DMS53 (cell line): Measurements from ENCODE around the gene CAPZB.

ENCODE experiments used
- DNase-seq: peaks from one replicate; lab custom pipeline; 2025; lab: John Stamatoyannopoulos, UW

The CAPZB gene

DNA sequence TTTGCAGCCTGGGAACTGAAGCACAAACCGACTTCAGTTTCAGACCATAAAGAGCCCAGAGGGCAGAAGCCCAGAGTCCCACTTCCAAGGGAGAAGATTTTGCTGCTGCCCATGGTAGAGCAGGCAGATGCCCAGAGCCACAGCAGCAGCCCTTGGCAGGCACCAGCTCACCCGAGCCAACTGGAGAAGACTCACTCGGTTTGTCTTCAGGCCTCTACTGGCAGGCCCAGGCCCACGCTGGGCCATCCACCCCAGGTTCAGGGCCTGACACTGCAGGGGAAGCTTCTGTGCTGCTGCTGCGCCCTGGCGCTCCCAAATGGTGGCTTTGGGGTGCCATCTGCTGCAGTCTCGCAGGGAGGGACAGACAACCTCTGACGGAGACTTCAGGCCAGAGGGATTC lies 139.9 kb downstream of the CAPZB start:
- no peak for DNase-seq

GRCh38 chr1:19344831-19345230 lies 140.5 kb downstream of the CAPZB start:
- no peak for DNase-seq

- DNase-seq: peak; percentile 85
Measured at GRCh38 chr1:19344372-19344810, 140.9 kb downstream of the CAPZB start.

DNA sequence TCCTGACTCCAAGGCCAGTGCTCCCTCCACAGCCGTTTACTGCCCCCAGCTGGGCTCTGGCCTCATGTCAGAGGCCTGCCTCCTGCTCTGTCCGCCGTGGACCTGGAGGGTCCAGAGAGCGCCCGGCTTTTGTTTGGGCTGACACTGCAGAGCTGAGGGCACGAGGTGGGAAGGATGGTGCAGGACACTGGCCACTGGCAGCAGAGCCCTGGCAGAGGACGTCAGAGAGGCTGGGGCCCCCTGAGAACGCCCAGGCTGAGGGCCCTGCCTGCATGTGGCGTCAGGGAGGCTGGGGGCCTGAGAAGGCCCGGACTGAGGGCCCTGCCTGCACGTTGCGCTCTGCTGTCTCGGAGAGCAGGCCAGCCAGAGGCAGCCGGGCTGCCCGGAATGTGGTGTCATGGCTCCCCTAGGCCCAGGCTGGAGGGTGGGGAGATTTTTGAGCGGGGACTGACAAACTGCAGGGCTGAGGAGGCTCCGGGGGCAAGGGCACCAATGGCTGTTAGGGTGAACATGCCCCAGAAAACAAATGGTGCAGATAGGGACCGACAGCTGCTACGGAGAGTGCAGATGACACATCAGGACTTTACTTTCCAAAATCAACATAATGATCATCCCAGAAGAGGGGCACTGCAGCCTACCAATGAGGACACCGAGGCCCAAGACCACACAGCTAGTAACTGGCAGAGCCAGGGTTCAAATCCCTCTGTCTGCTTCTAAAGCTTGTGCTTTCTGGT lies 141.6 kb downstream of the CAPZB start:
- no peak for DNase-seq

- DNase-seq: no peak
Measured at GRCh38 chr1:19342894-19343616, 142.3 kb downstream of the CAPZB start.

- peak; percentile 36 for DNase-seq
Measured at GRCh38 chr1:19342062-19342750, 143.1 kb downstream of the CAPZB start.

- DNase-seq: peak; percentile 86
Measured at GRCh38 chr1:19341201-19342061, 143.9 kb downstream of the CAPZB start.

DNA sequence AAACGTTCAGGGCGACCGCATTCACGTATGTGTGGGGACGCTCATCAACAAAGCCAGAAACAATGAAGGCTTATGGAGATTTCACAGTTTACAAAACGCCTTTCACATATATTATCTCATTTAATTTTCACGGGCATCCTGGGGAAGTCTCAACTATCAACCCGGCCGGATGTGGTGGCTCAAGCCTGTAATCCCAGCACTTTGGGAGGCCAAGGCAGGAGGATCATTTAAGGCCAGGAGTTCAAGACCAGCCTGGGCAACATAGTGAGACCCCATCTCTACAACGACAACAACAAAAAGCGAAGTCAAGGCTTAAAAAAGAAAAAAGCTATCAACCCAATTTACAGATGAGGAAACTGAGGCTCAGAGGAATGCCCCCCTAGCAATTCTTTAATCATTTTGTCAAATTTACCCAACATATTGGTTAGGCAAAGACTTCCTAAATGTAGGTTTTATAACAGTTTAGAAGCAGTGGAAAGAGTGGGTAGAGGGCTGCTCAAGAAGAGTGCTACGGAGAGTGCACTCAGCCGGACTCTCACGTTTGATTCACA lies 144.9 kb downstream of the CAPZB start:
- DNase-seq: no peak

DNA sequence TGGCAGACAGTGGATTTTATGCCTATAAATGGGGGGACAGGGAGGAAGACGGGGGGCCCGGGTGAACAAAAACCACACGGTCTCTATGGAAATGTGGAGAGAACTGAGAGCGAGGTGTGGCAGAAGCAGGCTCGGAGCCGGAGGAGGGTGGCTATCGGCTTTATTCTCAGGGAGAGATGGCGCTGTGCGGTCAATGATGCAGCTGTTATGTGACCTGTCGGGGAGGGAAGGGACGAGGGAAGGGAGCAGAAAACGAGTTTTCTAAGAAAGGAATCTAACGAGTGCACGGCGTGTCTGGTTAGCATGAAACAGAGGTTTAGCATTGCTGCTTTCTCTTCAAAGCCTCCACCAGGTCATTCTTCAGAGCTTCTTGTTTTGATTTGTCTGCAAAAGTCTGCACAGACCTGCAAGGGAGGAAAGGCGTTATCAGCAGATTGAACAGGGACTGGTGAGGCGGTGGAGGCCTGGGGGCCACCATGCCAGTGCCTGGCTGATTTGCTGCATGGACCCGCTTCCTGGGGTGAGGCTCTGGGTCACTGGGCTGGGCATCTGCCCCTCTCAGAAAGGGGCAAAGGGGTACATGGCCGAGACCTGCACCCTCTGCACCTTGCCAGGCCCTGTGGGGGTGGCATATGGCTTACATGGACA lies 146.0 kb downstream of the CAPZB start:
- no peak for DNase-seq

- DNase-seq: no peak
Measured at GRCh38 chr1:19338323-19338762, 147.0 kb downstream of the CAPZB start.

DNA sequence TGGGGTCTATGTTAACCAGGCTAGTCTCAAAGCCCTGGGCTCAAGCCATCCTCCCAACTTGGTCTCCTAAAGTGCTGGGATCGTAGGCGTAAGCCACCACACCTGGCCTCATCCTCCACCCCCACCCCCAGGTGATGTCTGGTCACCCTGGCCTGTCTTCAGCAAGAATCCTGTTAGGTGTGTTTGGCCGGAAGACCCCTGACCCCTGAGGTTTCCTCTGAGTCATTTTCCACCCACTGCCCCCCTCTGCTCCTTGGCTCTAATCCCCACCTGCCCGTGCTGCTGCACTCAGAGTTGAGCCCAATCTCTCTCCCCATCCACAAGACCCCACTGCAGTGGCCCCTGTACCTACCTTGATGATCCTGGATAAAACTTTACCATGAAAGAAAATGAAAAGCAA lies 148.1 kb downstream of the CAPZB start:
- no peak for DNase-seq

- DNase-seq: peak; percentile 55
Measured at GRCh38 chr1:19336543-19336942, 148.8 kb downstream of the CAPZB start.

DNA sequence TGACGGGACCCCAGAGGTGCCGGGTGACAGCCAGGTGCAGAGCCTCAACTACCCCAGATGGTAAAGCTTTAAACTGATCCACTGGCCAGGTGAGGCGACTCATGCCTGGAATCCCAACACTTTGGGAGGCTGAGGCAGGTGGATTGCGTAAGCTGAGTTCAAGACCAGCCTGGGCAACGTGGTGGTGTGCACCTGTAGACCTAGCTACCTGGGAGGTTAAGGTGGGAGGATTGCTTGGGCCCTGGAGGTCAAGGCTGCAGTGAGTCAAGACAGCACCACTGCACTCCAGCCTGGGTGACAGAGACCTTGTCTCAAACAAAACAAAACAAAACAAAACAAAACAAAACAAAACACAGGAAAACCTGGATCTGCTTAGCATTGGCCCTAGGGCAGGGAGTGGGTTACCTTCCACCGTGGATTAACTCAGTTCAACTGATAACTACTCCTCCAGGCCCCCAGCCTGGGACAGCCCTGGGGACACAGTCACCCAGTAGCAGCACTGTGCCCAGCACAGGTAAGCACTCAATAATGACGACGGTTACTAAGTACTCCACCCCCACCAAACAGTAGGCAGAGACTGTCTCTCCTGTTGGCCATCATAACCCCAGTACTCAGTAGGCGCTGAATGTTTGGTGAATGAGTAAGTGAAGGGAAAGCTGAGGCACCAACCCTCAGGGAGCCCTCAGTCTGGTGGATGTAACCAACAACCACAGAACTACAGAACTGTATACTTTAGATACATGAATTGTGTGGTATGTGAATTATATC lies 151.6 kb downstream of the CAPZB start:
- no peak for DNase-seq

- no peak for DNase-seq
Measured at GRCh38 chr1:19332832-19333231, 152.5 kb downstream of the CAPZB start.

GRCh38 chr1:19331262-19331878 lies 154.0 kb downstream of the CAPZB start:
- DNase-seq: no peak

DNA sequence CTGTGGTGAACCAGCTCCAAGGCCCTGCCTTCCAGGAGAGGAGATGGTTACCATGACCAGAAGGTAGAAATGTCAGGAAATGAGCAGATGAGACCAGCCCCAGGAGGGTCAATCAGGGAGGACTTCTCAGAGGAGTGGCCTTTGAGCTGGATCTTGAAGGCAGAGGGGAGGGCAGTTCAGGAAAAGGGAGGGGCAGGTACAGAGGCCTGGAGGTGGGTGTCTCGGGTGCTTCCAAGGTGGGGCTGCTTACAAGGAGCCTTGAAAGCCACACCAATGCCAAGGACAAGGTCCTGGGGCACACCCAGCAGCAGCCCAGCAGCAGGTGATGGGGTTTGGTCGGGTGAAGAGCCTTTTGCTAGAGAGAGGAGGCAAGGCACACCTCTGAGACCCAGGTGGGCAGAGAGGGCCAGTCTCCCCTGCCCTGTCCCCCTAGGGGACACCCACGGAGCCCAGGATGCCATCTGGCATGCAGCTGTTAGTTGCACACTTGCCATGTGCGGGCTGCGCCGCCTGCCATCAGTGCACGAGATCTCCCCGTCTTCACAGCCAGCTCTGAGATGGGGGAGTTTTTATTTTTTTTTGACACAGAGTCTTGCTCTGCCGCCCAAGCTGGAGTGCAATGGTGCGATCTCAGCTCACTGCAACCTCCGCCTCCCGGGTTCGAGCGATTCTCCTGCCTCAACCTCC lies 154.7 kb downstream of the CAPZB start:
- no peak for DNase-seq

DNA sequence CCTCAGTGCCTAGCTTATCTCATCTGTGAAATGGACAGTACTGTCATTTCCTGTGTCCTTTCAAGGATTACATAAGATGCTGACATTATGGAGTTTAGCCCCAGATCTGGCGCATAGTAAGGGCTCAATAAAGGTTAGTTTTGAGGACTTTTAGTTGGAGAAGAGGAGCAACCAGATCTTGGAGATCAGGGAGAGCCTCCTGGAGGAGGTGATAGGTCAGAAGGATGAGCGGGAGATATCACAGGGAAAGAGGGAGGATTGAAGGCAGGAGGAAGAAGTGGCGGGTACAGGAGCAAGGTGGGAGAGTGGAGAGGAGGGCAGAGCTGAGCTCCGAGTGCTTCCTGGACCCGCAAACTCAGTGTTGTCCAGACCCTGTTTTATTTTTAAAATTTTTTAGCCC lies 155.7 kb downstream of the CAPZB start:
- no peak for DNase-seq

GRCh38 chr1:19329188-19329587 lies 156.2 kb downstream of the CAPZB start:
- DNase-seq: no peak

- DNase-seq: no peak
Measured at GRCh38 chr1:19328486-19328885, 156.9 kb downstream of the CAPZB start.
